ENCODE results near the gene RNFT2.

- TF ChIP-seq POLR2A (IDR thresholded peaks at IDR 0.05), result no peak
- TF ChIP-seq CTCF (IDR thresholded peaks at IDR 0.05), result no peak
These were observed 27.6 kb upstream of the RNFT2 start for GRCh38 chr12:116710370-116711150.
